ENCODE results near the gene FBXL7.
"Not testable (repeated sequence)": the region's sequence is repeated elsewhere in the genome, so short reads cannot be mapped to it uniquely, and the experiment has no call there.

Gene FBXL7

DNA sequence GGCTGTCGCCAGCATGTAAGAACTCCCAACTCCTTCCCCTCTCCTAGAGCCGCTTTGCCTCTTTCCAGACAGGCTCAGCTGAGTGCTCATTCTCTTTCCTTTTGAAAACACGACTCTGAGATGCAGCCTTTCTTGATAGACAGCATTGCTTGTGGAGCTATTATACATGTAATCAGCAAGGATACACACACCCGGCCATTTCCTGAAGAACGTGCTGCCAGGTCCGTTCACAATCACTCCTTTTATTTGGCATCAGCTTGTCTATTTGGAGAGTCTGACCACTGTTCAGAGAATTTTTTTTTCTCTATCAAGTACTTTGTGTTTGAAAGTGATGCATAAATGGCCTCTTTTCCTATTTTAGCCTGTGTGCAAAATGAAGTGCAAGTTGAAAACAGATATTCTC, 351.0 kb downstream of the FBXL7 start:
- DNase-seq (ENCODE audit: low read depth), result no peak
- TF ChIP-seq, protein P1, sequence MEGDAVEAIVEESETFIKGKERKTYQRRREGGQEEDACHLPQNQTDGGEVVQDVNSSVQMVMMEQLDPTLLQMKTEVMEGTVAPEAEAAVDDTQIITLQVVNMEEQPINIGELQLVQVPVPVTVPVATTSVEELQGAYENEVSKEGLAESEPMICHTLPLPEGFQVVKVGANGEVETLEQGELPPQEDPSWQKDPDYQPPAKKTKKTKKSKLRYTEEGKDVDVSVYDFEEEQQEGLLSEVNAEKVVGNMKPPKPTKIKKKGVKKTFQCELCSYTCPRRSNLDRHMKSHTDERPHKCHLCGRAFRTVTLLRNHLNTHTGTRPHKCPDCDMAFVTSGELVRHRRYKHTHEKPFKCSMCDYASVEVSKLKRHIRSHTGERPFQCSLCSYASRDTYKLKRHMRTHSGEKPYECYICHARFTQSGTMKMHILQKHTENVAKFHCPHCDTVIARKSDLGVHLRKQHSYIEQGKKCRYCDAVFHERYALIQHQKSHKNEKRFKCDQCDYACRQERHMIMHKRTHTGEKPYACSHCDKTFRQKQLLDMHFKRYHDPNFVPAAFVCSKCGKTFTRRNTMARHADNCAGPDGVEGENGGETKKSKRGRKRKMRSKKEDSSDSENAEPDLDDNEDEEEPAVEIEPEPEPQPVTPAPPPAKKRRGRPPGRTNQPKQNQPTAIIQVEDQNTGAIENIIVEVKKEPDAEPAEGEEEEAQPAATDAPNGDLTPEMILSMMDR (IDR thresholded peaks at IDR 0.05; ENCODE audit: control insufficient read depth, insufficient read depth, low read depth, low read length, missing control alignments), result no peak
- no peak overlapping the region for H3K4me3 ChIP-seq (ENCODE audit: control insufficient read depth, low read depth, low read length)

- no peak overlapping the region for H3K4me3 ChIP-seq (ENCODE audit: control insufficient read depth, low read depth, low read length)
- TF ChIP-seq, protein P1 (IDR thresholded peaks at IDR 0.05; ENCODE audit: control insufficient read depth, insufficient read depth, low read depth, low read length, missing control alignments), result no peak
- DNase-seq (ENCODE audit: low read depth), result no peak
Measured at GRCh38 chr5:15852217-15852616, 352.2 kb downstream of the FBXL7 start.

- H3K4me3 ChIP-seq (ENCODE audit: control insufficient read depth, low read depth, low read length), result no peak overlapping the region
- DNase-seq (ENCODE audit: low read depth), result no peak
- TF ChIP-seq, protein P1 (IDR thresholded peaks at IDR 0.05; ENCODE audit: control insufficient read depth, insufficient read depth, low read depth, low read length, missing control alignments), result no peak
Measured at GRCh38 chr5:15852949-15853348, 353.0 kb downstream of the FBXL7 start.

GRCh38 chr5:15858326-15858725, 358.3 kb downstream of the FBXL7 start:
- no peak for DNase-seq (ENCODE audit: low read depth)
- H3K4me3 ChIP-seq (ENCODE audit: control insufficient read depth, low read depth, low read length), result no peak overlapping the region
- TF ChIP-seq, protein P1 (IDR thresholded peaks at IDR 0.05; ENCODE audit: control insufficient read depth, insufficient read depth, low read depth, low read length, missing control alignments), result no peak

DNA sequence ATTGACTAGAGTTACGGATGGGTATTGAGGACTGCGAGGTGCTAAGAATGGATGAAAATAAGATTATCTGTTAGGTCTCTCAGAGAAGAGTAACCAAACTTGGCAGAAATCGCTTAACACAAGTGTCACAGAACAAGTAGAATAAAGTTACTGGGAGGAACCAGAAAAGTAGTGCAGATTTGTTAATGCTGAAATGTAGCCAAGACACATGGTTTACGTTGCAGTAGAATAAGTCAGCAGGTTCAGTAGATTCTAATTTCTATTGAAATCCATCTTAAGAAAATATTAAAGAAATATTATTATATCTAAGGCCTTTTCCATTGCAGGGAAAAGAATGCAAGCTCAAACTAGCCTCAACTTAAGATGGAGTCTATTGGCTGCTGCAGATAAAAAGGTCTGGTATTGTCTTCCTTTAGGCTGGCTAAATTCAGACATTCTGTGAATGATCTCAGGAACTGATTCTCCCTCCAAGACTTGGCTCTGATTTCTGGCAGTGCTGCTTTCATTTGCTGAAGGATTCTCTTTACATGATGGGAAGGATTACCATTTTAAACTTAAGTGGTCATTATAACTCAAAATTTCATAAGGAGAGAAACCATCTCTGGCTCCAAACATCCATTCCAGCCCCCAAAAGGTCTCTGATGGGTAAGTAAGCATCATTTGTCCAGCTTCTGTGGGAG, 364.7 kb downstream of the FBXL7 start:
- TF ChIP-seq, protein P1 (IDR thresholded peaks at IDR 0.05; ENCODE audit: control insufficient read depth, insufficient read depth, low read depth, low read length, missing control alignments), result no peak
- DNase-seq (ENCODE audit: low read depth), result no peak
- H3K4me3 ChIP-seq (ENCODE audit: control insufficient read depth, low read depth, low read length), result no peak overlapping the region

DNA sequence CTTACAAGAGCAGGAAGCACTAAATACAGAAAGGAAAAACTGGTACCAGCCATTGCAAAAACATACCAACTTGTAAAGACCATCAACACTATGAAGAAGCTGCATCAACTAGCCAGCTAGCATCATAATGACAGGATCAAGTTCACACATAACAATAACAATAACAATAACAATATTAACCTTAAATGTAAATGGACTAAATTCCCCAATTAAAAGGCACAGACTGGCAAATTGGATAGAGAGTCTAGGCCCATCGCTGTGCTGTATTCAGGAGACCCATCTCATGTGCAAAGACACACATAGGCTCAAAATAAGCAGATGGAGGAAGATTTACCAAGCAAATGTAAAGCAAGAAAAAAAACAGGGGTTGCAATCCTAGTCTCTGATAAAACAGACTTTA, 372.3 kb downstream of the FBXL7 start:
- not testable (repeated sequence) for DNase-seq (ENCODE audit: low read depth); H3K4me3 ChIP-seq (ENCODE audit: control insufficient read depth, low read depth, low read length)

DNA sequence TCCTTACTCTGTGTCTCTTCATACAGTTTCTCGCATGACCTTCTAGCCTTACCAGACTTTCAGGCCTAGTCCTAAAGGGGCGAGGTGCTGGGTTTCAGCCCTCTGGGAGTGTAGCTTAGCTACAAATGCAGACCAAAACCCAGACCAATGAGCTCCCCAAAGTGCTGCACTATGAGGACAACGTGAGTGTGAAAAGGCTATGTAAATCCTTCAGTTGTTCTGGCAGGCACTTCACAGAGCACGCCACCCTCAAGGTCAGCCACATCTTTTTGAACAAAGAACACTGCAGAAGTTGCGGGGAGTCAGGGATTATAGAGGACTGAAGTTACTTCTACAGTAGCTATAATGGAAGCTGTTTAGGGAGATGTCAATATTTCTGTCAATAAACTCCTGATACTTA, 377.9 kb downstream of the FBXL7 start:
- DNase-seq (ENCODE audit: low read depth), result no peak
- TF ChIP-seq, protein P1 (IDR thresholded peaks at IDR 0.05; ENCODE audit: control insufficient read depth, insufficient read depth, low read depth, low read length, missing control alignments), result no peak
- H3K4me3 ChIP-seq (ENCODE audit: control insufficient read depth, low read depth, low read length), result no peak overlapping the region

Data from AG09309 (cell line).